GM18870 (cell line): Measurements from ENCODE around the gene CIRBP.

ENCODE experiments used
- ATAC-seq: cut with Tn5 transposase; IDR thresholded peaks from one replicate; pipeline ENCODE4 v1.9.1; 2021; ENCODE audit warnings: moderate library complexity; ENCODE audit not compliant: unreplicated experiment

Gene CIRBP

DNA sequence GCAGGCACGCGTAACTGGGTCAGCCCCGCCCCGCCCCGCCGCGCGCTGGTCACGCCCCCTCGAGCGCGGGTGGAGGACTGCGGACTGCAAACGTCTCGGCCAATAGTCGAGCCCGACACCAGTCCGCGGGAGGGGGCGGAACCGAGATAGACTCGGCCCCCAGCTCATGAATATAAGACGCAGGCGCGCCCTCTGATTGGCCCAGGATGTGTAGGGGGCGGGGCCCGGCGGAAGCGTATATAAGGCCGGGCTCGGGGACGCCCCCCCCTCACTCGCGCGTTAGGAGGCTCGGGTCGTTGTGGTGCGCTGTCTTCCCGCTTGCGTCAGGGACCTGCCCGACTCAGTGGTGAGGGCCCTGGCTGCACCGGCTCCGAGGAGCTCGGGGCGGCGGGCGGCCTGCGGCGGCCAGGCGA, at the start of gene CIRBP:
Gene CIRBP (plus strand): TSS at position 268 of the 413 bp plus-strand sequence. CDS start 1,602 bp downstream, outside the sequence.
- ATAC-seq, result peak; percentile 48

DNA sequence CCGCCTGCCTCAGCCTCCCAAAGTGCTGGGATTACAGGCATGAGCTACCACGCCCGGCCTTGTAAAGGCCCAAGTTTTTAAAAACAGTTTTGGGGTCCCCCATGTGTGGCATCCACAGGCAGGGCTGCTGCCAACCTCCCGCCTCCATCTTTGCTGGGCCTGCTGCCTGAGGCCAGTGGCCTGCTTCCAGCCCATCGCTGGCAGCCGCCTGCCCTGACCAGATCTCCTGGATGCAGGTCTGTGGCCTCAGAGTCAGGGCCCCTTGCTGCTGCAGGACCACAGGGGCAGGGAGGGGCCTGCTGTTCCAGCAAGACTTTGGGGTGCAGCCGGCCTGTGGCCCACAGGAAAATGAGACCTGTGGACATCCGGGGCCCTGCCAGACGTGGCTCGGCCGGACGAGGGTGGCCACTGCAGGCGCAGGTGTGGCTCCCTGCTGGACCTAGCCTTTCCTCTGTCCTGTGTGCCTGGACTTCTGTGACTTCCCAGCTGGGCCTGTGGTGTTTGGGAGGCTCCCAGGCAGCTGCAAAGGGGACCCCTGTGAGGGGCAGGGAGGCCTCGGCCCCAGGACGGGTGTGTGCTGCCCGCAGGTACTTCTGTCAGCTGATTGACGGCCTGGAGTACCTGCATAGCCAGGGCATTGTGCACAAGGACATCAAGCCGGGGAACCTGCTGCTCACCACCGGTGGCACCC, 49.2 kb upstream of the CIRBP start:
- ATAC-seq, result no peak

DNA sequence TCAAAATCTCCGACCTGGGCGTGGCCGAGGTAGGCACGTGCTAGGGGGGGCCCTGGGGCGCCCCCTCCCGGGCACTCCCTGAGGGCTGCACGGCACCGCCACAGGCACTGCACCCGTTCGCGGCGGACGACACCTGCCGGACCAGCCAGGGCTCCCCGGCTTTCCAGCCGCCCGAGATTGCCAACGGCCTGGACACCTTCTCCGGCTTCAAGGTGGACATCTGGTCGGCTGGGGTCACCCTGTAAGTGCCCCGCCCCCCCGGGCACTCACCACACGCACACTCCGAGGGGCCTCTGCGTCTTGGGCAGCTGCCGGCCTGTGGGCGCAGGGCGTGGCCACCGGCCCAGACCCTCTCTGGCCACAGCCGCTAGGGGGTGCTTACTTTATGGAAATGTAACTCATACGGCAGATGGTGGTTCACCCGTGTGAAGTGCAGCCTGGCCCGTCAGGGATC, 48.6 kb upstream of the CIRBP start:
- no peak for ATAC-seq

DNA sequence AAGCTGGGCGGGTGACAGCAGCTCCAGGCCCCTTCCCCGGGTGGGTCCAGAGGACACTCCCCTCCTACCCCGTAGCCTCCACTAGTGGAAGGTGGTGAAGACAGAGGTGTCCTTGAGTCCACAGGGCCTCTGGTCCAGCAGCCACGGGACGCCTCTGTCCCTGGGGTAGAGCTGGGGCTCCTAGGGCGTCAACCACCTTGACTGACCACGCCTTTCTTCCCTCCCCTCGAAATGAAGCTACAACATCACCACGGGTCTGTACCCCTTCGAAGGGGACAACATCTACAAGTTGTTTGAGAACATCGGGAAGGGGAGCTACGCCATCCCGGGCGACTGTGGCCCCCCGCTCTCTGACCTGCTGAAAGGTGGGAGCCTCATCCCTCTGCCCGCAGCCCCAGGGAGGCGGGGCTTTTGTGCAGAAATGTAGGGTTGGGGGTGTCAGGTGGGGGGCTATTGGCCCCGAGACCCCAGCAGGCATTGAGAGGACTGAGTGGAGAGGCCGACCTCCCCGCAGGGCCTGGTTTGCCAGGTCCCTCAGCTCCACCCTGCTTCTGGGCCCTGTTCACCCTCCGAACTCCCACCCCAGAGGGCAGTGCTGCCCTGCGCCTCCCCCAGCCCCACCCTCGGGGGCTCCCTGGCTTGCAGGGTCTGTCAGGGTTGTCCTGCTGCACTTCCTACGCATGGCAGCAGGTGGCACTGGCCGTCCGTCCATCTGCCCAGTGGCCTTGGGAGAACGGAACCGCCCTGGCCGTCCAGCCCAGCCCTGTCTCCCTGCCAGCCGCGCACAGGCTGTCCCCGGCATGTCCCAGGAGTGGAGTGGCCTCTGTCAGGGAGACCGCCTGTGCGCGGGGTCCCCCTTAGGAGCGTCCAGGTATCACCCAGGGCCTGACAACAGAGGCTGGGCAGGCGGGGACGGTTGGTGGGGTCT, 47.9 kb upstream of the CIRBP start:
- no peak for ATAC-seq

DNA sequence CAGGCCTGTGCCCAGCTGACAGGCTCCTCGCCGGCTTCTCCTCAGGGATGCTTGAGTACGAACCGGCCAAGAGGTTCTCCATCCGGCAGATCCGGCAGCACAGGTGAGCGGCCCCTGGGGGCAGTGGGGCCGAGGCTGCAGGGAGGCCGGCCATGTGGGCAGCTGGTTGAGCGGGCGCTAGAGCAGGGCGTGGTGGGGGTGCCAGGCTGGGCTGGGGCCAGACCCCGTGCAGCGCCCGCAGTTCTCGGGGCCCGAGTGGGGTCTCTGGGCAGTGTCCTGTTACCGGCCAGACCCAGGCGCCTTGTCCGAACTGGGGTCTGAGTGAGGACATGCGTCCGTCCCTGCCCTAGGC, 47.3 kb upstream of the CIRBP start:
- ATAC-seq, result no peak

DNA sequence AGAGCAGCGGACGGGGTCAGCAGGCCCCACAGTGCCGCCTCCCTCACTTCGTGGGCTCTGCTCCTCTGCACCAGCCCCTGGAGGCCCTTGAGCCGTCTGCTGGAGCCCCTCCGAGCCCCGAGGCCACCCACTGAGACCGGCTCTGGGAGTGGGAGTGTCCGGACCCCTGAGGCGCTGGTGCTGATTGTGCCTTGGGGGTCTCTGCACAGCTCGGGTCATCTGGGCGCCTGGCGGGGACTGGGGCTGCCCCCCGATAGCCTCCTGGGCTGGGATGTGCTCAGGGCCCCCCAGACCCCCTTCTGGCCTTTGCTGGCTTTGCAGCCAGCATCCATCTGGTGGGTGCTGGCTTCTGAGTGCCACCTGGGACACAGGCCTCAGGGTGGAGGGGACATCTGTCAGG, 46.7 kb upstream of the CIRBP start:
- ATAC-seq, result no peak

DNA sequence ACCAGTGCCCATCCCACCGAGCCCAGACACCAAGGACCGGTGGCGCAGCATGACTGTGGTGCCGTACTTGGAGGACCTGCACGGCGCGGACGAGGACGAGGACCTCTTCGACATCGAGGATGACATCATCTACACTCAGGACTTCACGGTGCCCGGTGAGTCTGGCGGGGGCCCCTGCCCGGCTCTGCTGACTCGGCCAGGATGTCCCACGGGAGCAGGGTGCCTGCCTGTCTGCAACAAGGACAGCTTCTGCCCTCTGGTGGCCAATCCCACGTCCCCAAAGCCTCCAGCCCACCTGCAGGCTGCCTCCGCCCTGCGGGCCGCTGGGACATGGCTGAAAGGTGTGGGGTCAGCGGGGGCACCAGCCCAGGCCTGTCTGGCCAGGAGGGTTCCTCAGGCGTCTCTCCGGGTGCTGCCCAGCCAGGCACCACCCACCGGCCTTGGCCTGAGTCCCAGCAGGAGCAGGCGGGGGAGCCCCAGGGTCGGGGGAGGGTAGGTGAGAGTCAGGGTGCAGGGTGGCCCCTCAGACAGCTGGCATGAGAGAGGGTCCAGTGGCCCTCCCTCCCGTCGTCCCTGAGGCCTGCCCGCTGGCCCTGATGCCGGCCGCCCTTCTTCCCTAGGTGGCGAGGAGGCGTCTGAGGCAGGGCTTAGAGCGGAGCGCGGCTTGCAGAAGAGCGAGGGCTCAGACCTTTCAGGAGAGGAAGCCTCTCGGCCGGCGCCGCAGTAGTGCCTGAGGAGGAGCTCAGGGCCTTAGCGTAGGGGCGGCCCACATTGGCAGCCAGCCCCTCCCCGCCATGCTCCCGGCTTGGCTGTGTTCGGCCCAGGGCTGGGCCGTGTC, 45.9 kb upstream of the CIRBP start:
- no peak for ATAC-seq

DNA sequence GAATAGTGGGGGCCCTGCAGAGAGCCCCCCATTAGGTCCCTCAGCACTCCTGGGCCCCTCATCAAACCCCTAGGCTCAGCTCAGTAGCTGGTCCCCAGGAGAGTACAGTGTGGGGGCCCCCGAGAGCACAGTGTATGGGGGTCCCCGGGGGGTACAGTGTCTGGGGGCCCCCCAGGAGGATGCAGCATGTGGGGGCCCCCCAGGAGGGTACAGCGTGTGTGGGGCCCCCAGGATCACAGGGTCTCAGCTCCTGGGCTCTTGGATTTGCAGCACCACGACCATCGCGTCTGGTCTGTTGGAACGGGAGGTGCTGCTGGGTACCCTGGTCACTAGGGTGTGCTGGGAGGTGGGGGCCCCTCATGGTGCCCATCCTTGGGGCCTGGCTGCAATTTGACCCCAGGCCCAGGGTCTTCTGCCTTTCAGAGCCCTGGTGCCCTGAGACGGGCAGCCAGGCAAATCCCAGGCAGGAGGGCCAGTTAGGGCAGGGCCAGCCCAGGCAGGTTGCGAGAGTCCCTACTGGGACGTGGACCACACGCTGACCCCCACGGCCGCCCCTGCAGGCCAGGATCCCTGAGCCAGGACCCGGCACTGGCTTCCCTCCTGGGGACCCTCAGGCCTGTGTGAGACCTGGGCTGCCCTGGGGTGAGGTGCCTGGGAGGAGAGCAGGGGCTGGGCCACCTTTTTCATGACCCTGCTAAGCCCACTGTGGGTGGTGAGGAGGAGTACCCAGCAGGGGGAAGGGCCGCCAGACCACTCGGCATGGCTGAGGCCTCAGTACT, 44.9 kb upstream of the CIRBP start:
- ATAC-seq, result no peak

DNA sequence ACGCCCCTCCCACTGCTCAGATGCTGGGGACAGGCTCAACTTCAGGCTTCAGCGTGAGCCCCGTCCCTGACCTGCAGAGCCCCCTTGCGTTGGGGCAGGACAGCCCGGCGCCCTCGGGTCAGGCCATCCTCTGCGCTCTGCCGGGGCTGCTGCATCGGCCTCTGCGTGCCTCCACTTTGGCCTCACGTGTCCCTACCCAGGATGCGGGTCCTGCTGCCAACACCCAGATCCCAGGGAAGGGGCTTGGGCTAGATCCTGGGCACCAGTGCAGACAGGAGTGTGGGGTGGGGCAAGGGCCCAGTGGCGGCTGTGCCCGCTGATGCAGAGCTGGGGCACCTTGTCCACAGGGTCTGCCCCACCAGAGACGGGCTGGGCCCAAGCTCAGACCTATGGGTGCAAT, 44.3 kb upstream of the CIRBP start:
- ATAC-seq, result no peak

DNA sequence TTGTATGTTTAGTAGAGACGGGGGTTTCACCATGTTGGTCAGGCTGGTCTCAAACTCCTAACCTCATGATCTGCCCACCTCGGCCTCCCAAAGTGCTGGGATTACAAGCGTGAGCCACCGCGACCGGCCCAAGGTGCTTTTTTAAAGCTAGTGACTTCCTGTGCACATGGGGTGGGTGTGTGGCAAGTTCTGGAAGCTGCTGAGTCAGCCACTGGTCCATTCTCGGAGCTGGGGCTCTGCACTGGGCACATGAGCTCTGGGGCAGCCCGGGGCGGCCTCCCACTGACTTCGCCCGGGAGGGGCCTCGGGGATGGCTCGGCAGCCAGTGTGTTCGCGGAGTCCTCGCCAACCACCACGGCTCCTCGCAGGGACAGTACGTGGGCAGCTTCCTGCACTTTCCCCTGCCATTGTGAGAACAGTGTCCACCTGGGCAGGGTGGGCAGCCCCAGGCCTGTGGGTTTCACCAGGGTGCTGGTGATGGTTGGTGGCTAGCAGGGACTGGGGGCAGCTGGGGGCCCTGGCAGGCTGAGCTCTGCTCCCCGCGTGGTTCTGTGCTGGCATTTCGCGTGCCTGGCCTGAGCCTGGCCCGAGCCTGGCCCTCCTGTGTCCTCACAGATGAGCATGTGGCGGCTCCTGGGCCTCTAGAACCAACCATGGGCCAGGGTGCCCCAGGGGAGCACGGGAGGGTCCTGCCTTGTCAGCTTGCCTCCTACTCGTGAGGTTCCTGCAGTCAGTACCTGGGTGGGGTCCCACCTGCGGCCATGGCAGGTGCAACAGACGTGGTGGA, 43.5 kb upstream of the CIRBP start:
- ATAC-seq, result no peak

DNA sequence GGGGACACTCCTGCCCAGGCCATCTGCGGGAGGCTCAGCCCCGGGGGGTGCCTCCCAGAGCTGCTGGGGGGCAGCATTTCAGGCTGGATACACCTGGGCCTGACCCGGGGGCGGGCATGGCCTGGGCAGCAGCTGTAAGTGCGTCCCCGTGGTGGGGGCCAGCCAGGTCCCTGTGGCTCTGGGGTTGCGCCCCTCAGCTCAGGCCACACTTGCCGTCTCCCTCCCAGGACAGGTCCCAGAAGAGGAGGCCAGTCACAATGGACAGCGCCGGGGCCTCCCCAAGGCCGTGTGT, 43.0 kb upstream of the CIRBP start:
- ATAC-seq, result no peak

DNA sequence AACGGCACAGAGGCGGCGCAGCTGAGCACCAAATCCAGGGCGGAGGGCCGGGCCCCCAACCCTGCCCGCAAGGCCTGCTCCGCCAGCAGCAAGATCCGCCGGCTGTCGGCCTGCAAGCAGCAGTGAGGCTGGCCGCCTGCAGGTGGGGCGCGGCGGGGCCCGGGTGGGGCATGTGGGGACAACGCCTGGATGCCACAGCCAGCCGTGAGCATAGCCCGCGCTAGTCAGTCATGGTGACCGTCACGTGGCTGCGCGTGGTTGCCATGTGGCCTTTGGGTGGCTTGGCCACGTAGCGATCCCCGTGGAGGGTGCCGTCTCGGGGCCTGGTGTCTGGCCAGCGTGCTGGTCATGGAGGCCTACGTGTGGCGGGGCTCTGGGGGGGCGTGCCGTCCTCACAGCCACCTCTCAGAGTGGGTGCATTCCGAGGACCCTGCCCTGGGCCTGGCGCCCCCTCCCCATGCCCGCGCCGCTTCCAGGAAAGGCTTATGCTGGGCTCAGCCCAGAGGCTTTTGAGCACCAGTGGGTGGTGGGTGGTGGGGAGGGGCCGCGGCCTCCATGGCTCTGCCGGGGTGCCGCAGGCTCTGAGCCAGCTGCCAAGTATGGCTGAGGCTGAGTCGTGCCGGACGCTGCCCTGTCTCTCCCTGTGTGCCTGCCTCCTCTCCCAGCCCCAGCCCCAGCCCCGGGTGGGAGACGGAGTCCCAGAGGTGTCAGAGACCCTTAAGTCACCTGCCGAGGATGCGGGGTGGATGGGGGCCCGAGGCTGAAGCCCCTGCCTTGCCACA, 42.4 kb upstream of the CIRBP start:
- ATAC-seq, result no peak

DNA sequence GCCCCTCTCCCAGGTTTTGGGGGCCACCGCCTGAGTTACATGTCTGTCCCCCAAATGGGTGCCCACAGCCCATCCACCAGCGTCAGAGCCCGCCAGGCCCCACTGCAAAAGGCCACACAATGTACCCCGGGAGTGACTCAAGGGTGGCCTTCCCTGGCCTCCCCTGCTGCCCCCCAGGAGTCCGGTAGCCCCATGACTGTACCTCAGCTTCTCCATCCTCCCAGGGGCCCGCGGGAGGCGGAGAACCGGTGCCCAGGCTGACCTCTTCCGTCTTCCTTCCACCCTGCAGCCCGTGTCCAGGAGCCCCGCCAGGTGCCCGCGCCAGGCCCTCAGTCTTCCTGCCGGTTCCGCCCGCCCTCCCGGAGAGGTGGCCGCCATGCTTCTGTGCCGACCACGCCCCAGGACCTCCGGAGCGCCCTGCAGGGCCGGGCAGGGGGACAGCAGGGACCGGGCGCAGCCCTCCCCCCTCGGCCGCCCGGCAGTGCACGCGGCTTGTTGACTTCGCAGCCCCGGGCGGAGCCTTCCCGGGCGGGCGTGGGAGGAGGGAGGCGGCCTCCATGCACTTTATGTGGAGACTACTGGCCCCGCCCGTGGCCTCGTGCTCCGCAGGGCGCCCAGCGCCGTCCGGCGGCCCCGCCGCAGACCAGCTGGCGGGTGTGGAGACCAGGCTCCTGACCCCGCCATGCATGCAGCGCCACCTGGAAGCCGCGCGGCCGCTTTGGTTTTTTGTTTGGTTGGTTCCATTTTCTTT, 41.7 kb upstream of the CIRBP start:
- no peak for ATAC-seq

DNA sequence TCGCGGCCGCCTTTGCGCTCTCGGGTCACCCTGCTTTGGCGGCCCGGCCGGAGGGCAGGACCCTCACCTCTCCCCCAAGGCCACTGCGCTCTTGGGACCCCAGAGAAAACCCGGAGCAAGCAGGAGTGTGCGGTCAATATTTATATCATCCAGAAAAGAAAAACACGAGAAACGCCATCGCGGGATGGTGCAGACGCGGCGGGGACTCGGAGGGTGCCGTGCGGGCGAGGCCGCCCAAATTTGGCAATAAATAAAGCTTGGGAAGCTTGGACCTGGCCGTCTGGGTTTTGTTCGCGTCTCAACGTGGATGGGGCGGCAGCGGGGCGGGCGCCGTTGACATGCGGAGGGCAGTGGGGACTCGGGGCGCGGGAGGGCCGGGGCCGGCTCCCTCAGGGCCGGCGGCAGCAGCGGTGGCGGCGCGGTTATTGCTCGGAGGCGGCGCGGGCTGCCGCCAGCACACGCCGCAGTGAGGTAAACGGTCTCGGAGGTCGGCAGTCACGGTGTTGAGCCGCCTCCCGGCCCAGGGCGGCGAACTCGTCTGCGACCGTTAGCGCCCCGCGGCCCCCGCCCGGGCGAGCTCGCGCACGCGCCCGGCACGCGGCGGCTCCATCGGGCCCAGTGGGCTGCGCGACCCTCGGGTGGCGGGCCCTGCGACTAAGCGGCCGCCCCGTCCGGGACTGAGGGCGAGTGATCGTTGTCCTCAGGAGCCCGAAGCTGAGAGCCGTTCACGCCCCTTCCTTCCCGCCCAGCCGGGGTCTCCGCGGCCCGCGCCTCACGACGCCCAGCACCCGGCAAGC, 40.8 kb upstream of the CIRBP start:
- no peak for ATAC-seq

DNA sequence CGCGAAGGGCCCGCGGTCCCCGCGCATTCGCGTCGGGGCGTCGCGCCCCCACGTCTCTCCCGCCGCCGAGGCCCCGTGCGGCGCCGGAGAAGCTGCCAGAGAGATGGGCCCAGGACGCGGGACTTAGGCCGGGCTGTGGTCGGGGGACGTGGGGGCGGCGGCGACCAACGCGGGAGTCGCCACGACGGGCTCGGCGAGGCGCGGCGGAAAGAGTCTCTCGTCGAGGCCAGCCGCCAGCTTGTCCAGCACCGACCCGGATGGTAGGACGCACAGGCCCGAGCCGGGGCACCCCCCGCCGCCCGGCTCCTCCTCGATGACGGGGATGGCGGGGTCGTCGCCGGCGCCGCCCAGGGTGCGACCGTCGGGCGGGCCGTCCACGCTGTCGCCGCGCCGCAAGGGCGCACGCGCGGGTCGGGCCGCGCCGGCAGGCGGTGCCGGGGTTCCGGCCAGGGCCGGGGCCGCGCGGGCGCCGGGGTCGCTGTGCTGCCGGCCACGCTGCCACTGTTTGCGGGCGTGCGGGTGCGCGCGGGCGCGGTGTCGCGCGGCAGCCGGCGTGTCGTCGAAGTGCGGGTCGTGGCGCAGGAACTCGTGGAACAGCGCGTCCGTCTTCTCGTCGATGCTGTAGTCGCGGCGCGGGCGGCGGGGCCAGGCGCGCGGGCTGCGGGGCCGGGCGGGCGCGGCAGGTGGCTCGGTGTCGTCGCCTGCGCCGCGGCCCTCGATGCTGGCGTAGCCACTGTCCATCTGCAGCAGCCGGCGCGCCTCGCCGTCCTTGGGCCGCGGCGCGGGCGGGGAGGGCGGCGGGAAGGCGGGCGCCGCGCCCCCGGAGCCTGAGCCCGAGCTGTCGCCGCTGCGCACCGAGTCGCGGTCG, 39.8 kb upstream of the CIRBP start:
- ATAC-seq, result no peak

DNA sequence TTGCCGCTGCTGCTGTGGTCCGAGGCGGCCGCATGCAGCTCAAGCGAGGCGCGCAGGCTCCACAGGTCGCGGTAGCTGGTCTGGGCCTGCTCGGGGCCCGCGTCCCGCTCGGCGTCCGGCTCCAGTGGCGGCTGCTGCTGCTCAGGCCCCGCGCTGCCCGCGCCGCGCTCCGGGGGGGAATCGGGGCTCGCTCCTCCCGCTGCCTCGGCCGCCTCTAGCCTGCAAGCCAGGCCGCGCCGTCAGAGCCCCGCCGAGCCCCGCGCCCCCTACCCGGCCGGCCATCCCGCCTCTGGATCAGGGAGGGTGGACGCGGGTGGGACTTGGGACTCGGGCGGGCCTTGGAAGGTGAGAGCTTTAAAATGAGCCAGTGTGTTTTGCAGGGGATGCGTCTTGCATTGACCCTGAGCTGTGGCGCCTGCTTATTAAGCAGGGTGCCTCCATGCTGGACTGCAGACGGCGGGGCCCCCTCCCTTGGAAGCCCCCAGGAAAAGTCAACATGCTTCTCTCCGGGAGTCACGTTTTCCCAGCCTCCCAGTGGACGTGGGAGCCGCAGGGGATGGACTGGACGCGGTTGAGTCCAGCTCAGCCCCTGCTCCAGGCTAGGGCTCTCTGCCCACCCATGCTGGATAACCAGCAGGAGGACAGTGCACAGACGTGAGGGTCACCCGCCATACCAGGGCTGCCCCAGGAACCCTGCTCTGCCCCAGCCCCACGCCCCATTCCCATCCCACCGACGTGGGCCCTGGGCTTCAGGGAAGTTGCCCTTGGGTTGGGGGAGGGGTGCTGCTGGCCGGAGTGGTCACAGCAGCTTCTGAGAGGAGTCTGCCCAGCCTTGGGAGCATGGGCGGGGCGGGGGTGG, 39.0 kb upstream of the CIRBP start:
- no peak for ATAC-seq
